ENCODE measurements around the gene DNASE2B. TPM values are rescaled to one million over a fixed set of nuclear protein-coding genes. Genes with fewer than 3 reads are reported as not detected.

The DNASE2B gene
- total RNA-seq, 1 donor from 2014 or later: not detected

- no peaks in the 10 kb centered on the region for H3K4me1 Mint-ChIP-seq (ENCODE audit: low read depth)
- no peaks in the 10 kb centered on the region for H3K9me3 Mint-ChIP-seq
- no peak overlapping the region for H3K4me3 Mint-ChIP-seq
- DNase-seq (ENCODE audit: low spot score): no peak
- H3K27ac Mint-ChIP-seq: no peak overlapping the region
- H3K36me3 Mint-ChIP-seq (ENCODE audit: low read depth): no peaks in the 10 kb centered on the region
- intact Hi-C loops (cut with micrococcal nuclease): no loop called here
- H3K27me3 Mint-ChIP-seq (ENCODE audit: insufficient read depth): peaks cover 4% of the 10 kb centered on the region
These were observed 18.4 kb upstream of the DNASE2B start for GRCh38 chr1:84379917-84380180.

- DNase-seq (ENCODE audit: low spot score): no peak
- Mint-ChIP-seq H3K36me3 (ENCODE audit: low read depth) (no peaks in the 10 kb centered on the region), H3K27ac (no peak overlapping the region), H3K4me1 (ENCODE audit: low read depth) (no peaks in the 10 kb centered on the region), H3K27me3 (ENCODE audit: insufficient read depth) (peaks cover 4% of the 10 kb centered on the region), H3K4me3 (no peak overlapping the region), H3K9me3 (no peaks in the 10 kb centered on the region)
- intact Hi-C loops (cut with micrococcal nuclease): no loop called here
These were observed 16.2 kb upstream of the DNASE2B start for GRCh38 chr1:84382127-84382526.

- no peak for DNase-seq (ENCODE audit: low spot score)
- Mint-ChIP-seq H3K9me3 (no peaks in the 10 kb centered on the region), H3K27ac (no peak overlapping the region), H3K36me3 (ENCODE audit: low read depth) (no peaks in the 10 kb centered on the region), H3K4me1 (ENCODE audit: low read depth) (no peaks in the 10 kb centered on the region), H3K27me3 (ENCODE audit: insufficient read depth) (peaks cover 2% of the 10 kb centered on the region), H3K4me3 (no peak overlapping the region)
- intact Hi-C loops (cut with micrococcal nuclease): no loop called here
These were observed 12.9 kb upstream of the DNASE2B start for GRCh38 chr1:84385347-84385746.

- Mint-ChIP-seq H3K27me3 (ENCODE audit: insufficient read depth) (no peaks in the 10 kb centered on the region), H3K9me3 (no peaks in the 10 kb centered on the region), H3K4me1 (ENCODE audit: low read depth) (no peaks in the 10 kb centered on the region), H3K27ac (no peak overlapping the region), H3K36me3 (ENCODE audit: low read depth) (no peaks in the 10 kb centered on the region), H3K4me3 (no peak overlapping the region)
- no peak for DNase-seq (ENCODE audit: low spot score)
- intact Hi-C loops (cut with micrococcal nuclease): no loop called here
These were observed 11.4 kb upstream of the DNASE2B start for GRCh38 chr1:84386716-84387479.

- intact Hi-C loops (cut with micrococcal nuclease): no loop called here
- Mint-ChIP-seq H3K27me3 (ENCODE audit: insufficient read depth) (no peaks in the 10 kb centered on the region), H3K4me3 (no peak overlapping the region), H3K36me3 (ENCODE audit: low read depth) (no peaks in the 10 kb centered on the region), H3K9me3 (no peaks in the 10 kb centered on the region), H3K4me1 (ENCODE audit: low read depth) (no peaks in the 10 kb centered on the region), H3K27ac (no peak overlapping the region)
- no peak for DNase-seq (ENCODE audit: low spot score)
These were observed 10.7 kb upstream of the DNASE2B start for GRCh38 chr1:84387480-84388163.

- Mint-ChIP-seq H3K27ac (no peak overlapping the region), H3K4me1 (ENCODE audit: low read depth) (no peaks in the 10 kb centered on the region), H3K36me3 (ENCODE audit: low read depth) (no peaks in the 10 kb centered on the region), H3K9me3 (no peaks in the 10 kb centered on the region), H3K4me3 (no peak overlapping the region), H3K27me3 (ENCODE audit: insufficient read depth) (no peaks in the 10 kb centered on the region)
- no peak for DNase-seq (ENCODE audit: low spot score)
- intact Hi-C loops (cut with micrococcal nuclease): no loop called here
These were observed 8.1 kb upstream of the DNASE2B start for GRCh38 chr1:84390226-84390625.

- no peaks in the 10 kb centered on the region for H3K36me3 Mint-ChIP-seq (ENCODE audit: low read depth)
- no peak overlapping the region for H3K27ac Mint-ChIP-seq
These were observed 2.9 kb downstream of the DNASE2B start for GRCh38 chr1:84401156-84401555.

GRCh38 chr1:84402060-84402459 is 3.8 kb downstream of the DNASE2B start:
- Mint-ChIP-seq H3K4me1 (ENCODE audit: low read depth) (no peaks in the 10 kb centered on the region), H3K27ac (no peak overlapping the region), H3K27me3 (ENCODE audit: insufficient read depth) (peaks cover 3% of the 10 kb centered on the region), H3K36me3 (ENCODE audit: low read depth) (no peaks in the 10 kb centered on the region), H3K4me3 (no peak overlapping the region), H3K9me3 (no peaks in the 10 kb centered on the region)
- intact Hi-C loops (cut with micrococcal nuclease): no loop called here
- no peak for DNase-seq (ENCODE audit: low spot score)

More at GRCh38 chr1:84401156-84401555, 2.9 kb downstream of the DNASE2B start:
- intact Hi-C loops (cut with micrococcal nuclease): no loop called here
- Mint-ChIP-seq H3K4me3 (no peak overlapping the region), H3K27me3 (ENCODE audit: insufficient read depth) (peaks cover 3% of the 10 kb centered on the region), H3K4me1 (ENCODE audit: low read depth) (no peaks in the 10 kb centered on the region), H3K9me3 (no peaks in the 10 kb centered on the region)
- DNase-seq (ENCODE audit: low spot score): no peak

GRCh38 chr1:84402501-84402900 is 4.2 kb downstream of the DNASE2B start:
- no peak overlapping the region for H3K27ac Mint-ChIP-seq
- no peak for DNase-seq (ENCODE audit: low spot score)
- H3K9me3 Mint-ChIP-seq: no peaks in the 10 kb centered on the region
- H3K36me3 Mint-ChIP-seq (ENCODE audit: low read depth): no peaks in the 10 kb centered on the region
- no peak overlapping the region for H3K4me3 Mint-ChIP-seq
- peaks cover 3% of the 10 kb centered on the region for H3K27me3 Mint-ChIP-seq (ENCODE audit: insufficient read depth)
- intact Hi-C loops (cut with micrococcal nuclease): no loop called here
- no peaks in the 10 kb centered on the region for H3K4me1 Mint-ChIP-seq (ENCODE audit: low read depth)

GRCh38 chr1:84403347-84403746 is 5.1 kb downstream of the DNASE2B start:
- H3K36me3 Mint-ChIP-seq (ENCODE audit: low read depth): no peaks in the 10 kb centered on the region
- no peak overlapping the region for H3K4me3 Mint-ChIP-seq
- no peaks in the 10 kb centered on the region for H3K9me3 Mint-ChIP-seq
- DNase-seq (ENCODE audit: low spot score): no peak
- intact Hi-C loops (cut with micrococcal nuclease): no loop called here
- peaks cover 3% of the 10 kb centered on the region for H3K27me3 Mint-ChIP-seq (ENCODE audit: insufficient read depth)
- no peaks in the 10 kb centered on the region for H3K4me1 Mint-ChIP-seq (ENCODE audit: low read depth)
- no peak overlapping the region for H3K27ac Mint-ChIP-seq

- Mint-ChIP-seq H3K9me3 (no peaks in the 10 kb centered on the region), H3K27me3 (ENCODE audit: insufficient read depth) (peaks cover 2% of the 10 kb centered on the region)
- DNase-seq (ENCODE audit: low spot score): no peak
These were observed 8.1 kb downstream of the DNASE2B start for GRCh38 chr1:84406346-84406861.

GRCh38 chr1:84407524-84407923 is 9.2 kb downstream of the DNASE2B start:
- no peak overlapping the region for H3K27ac Mint-ChIP-seq

More at GRCh38 chr1:84406346-84406861, 8.1 kb downstream of the DNASE2B start:
- H3K4me3 Mint-ChIP-seq: no peak overlapping the region
- no peak overlapping the region for H3K27ac Mint-ChIP-seq
- intact Hi-C loops (cut with micrococcal nuclease): no loop called here
- H3K4me1 Mint-ChIP-seq (ENCODE audit: low read depth): no peaks in the 10 kb centered on the region
- no peaks in the 10 kb centered on the region for H3K36me3 Mint-ChIP-seq (ENCODE audit: low read depth)

GRCh38 chr1:84407958-84408422 is 9.7 kb downstream of the DNASE2B start:
- intact Hi-C loops (cut with micrococcal nuclease): no loop called here
- H3K4me1 Mint-ChIP-seq (ENCODE audit: low read depth): no peaks in the 10 kb centered on the region
- H3K27me3 Mint-ChIP-seq (ENCODE audit: insufficient read depth): peaks cover 2% of the 10 kb centered on the region
- DNase-seq (ENCODE audit: low spot score): no peak
- no peak overlapping the region for H3K27ac Mint-ChIP-seq
- H3K36me3 Mint-ChIP-seq (ENCODE audit: low read depth): no peaks in the 10 kb centered on the region
- no peaks in the 10 kb centered on the region for H3K9me3 Mint-ChIP-seq
- no peak overlapping the region for H3K4me3 Mint-ChIP-seq

More at GRCh38 chr1:84407524-84407923, 9.2 kb downstream of the DNASE2B start:
- no peaks in the 10 kb centered on the region for H3K36me3 Mint-ChIP-seq (ENCODE audit: low read depth)
- no peaks in the 10 kb centered on the region for H3K4me1 Mint-ChIP-seq (ENCODE audit: low read depth)
- no peaks in the 10 kb centered on the region for H3K9me3 Mint-ChIP-seq
- intact Hi-C loops (cut with micrococcal nuclease): no loop called here
- no peak for DNase-seq (ENCODE audit: low spot score)
- no peak overlapping the region for H3K4me3 Mint-ChIP-seq
- peaks cover 2% of the 10 kb centered on the region for H3K27me3 Mint-ChIP-seq (ENCODE audit: insufficient read depth)

All from activated T-helper 1 cell treated with anti-CD3 and anti-CD28 coated beads, Interleukin-12 subunit alpha, Interleukin-12 subunit beta, Interleukin-2, Interleukin-4 antibody, amounts not matched to agents 30 ng/mL and 10 ng/mL and 1 ng/mL, durations not matched to agents 14 hours and 24 hours and 36 hours (primary cell).